GM18505 (cell line): ENCODE data around the gene OXCT2.

Experiments
- ATAC-seq: cut with Tn5 transposase; IDR thresholded peaks from one replicate; pipeline ENCODE4 v1.9.1; 2021; ENCODE audit not compliant: unreplicated experiment
- POLR2A ChIP-seq: IDR thresholded peaks from 4 replicates; pipeline ENCODE4 v1.6.1; 2011; ENCODE audit warnings: borderline replicate concordance; ENCODE audit not compliant: insufficient read depth, insufficient read length; ENCODE audit errors: extremely low read depth

OXCT2 gene

GRCh38 chr1:39722495-39722894 lies 48.7 kb downstream of the OXCT2 start:
- no peak for ATAC-seq
- TF ChIP-seq POLR2A = no peak

DNA sequence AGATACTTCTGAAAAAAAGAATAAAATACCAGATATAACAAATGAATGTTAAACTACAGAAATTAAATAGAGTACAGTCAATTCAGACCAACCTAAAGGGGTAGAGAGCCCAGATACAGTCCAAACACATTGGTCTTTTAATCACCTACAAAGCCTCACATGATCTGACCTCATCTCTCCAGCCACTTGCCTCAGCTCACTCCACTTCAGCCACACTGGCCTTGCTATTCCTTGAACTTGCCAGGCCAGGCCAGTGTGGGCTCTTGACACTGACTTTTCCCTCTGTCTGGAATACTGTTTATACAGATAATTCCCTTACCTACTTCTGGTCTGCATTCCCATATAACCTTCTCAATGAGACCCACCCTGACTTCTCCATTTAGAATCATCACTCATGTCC lies 49.5 kb downstream of the OXCT2 start:
- no peak for ATAC-seq
- no peak for TF ChIP-seq POLR2A

DNA sequence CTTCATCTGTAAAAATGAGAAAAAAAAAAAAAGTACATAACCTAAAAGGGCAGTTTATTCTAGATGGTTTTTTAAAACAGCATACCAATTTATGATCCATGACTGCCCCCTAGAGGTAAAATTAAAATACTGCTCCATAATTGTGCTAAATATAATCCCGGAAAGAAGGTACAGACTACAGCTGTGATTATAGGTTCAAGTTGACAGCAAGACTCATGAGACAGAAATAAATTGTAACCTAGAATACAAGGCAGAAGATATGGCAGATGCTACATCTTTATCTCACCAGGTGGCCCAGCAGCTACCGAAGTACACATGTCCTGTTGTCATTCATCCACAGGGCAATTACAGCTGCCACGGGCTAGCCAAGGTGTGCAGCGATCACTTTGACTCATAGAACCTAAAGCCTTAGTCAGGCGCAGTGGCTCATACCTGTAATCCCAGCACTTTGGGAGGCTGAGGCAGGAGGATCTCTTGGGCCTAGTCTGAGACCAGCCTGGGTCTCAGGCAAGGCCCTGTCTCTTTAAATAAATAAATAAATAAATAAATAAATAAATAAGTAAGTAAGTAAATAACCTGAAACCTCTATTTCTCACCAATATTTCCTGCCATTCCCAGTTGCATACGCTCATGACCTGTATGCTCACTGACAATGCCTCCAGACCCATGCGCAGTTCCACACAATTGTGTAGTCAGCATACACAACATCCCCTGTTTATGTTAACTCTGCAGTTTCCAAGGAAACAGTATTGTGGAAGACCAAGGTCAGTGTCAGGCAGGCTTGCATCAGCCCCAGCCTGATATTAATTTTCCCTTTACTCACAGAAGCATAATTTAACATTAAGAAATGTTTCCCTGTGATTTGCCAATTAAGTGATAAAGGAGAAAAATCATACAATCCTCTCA lies 50.8 kb downstream of the OXCT2 start:
- no peak for TF ChIP-seq POLR2A
- ATAC-seq = no peak
